ENCODE data around the gene MAPK4.

DNA sequence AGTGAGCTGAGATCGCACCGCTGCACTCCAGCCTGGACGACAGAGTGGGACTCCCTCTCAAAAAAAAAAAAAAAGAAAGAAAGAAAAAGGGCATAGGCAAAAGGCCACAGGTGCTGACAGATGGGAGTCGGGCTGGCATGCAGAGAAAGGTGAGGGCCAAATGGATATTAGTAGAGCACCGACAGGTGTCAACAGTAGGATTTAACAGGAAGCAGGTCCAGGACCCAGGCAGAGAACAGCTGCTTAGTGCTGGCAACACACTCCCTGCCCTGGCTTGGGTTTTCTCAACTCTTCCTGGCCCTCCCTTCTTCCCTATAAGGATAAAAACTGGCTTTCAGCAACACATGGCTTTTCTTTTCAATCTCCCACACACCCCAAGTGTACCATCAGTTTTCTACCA, 175.0 kb downstream of the MAPK4 start:
- TF ChIP-seq, protein P1, sequence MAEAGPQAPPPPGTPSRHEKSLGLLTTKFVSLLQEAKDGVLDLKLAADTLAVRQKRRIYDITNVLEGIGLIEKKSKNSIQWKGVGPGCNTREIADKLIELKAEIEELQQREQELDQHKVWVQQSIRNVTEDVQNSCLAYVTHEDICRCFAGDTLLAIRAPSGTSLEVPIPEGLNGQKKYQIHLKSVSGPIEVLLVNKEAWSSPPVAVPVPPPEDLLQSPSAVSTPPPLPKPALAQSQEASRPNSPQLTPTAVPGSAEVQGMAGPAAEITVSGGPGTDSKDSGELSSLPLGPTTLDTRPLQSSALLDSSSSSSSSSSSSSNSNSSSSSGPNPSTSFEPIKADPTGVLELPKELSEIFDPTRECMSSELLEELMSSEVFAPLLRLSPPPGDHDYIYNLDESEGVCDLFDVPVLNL (CRISPR knock-in tag; IDR thresholded peaks at IDR 0.05; ENCODE audit: borderline replicate concordance, low read depth) = no peak
- TF ChIP-seq, protein P2, sequence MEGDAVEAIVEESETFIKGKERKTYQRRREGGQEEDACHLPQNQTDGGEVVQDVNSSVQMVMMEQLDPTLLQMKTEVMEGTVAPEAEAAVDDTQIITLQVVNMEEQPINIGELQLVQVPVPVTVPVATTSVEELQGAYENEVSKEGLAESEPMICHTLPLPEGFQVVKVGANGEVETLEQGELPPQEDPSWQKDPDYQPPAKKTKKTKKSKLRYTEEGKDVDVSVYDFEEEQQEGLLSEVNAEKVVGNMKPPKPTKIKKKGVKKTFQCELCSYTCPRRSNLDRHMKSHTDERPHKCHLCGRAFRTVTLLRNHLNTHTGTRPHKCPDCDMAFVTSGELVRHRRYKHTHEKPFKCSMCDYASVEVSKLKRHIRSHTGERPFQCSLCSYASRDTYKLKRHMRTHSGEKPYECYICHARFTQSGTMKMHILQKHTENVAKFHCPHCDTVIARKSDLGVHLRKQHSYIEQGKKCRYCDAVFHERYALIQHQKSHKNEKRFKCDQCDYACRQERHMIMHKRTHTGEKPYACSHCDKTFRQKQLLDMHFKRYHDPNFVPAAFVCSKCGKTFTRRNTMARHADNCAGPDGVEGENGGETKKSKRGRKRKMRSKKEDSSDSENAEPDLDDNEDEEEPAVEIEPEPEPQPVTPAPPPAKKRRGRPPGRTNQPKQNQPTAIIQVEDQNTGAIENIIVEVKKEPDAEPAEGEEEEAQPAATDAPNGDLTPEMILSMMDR (IDR thresholded peaks at IDR 0.05) = no peak
- no peak for TF ChIP-seq NFYB (CRISPR knock-in tag; conservative IDR thresholded peaks at IDR 0.05; ENCODE audit: low read depth)
- no peak for TF ChIP-seq MXD4 (CRISPR knock-in tag; IDR thresholded peaks at IDR 0.05; ENCODE audit: borderline replicate concordance)
- TF ChIP-seq TEAD4 (CRISPR knock-in tag; IDR thresholded peaks at IDR 0.05) = no peak
- TF ChIP-seq, protein P3, sequence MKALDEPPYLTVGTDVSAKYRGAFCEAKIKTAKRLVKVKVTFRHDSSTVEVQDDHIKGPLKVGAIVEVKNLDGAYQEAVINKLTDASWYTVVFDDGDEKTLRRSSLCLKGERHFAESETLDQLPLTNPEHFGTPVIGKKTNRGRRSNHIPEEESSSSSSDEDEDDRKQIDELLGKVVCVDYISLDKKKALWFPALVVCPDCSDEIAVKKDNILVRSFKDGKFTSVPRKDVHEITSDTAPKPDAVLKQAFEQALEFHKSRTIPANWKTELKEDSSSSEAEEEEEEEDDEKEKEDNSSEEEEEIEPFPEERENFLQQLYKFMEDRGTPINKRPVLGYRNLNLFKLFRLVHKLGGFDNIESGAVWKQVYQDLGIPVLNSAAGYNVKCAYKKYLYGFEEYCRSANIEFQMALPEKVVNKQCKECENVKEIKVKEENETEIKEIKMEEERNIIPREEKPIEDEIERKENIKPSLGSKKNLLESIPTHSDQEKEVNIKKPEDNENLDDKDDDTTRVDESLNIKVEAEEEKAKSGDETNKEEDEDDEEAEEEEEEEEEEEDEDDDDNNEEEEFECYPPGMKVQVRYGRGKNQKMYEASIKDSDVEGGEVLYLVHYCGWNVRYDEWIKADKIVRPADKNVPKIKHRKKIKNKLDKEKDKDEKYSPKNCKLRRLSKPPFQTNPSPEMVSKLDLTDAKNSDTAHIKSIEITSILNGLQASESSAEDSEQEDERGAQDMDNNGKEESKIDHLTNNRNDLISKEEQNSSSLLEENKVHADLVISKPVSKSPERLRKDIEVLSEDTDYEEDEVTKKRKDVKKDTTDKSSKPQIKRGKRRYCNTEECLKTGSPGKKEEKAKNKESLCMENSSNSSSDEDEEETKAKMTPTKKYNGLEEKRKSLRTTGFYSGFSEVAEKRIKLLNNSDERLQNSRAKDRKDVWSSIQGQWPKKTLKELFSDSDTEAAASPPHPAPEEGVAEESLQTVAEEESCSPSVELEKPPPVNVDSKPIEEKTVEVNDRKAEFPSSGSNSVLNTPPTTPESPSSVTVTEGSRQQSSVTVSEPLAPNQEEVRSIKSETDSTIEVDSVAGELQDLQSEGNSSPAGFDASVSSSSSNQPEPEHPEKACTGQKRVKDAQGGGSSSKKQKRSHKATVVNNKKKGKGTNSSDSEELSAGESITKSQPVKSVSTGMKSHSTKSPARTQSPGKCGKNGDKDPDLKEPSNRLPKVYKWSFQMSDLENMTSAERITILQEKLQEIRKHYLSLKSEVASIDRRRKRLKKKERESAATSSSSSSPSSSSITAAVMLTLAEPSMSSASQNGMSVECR (CRISPR knock-in tag; IDR thresholded peaks at IDR 0.05; ENCODE audit: borderline replicate concordance) = no peak
- TF ChIP-seq ZNF138 (CRISPR knock-in tag; conservative IDR thresholded peaks at IDR 0.05) = no peak
- TF ChIP-seq JUN (CRISPR knock-in tag; IDR thresholded peaks at IDR 0.05) = no peak
- TF ChIP-seq TCF7 (CRISPR knock-in tag; IDR thresholded peaks at IDR 0.05; ENCODE audit: low read depth) = no peak
- TF ChIP-seq, protein P4, sequence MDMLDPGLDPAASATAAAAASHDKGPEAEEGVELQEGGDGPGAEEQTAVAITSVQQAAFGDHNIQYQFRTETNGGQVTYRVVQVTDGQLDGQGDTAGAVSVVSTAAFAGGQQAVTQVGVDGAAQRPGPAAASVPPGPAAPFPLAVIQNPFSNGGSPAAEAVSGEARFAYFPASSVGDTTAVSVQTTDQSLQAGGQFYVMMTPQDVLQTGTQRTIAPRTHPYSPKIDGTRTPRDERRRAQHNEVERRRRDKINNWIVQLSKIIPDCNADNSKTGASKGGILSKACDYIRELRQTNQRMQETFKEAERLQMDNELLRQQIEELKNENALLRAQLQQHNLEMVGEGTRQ (CRISPR knock-in tag; IDR thresholded peaks at IDR 0.05) = no peak
- TF ChIP-seq, protein P5, sequence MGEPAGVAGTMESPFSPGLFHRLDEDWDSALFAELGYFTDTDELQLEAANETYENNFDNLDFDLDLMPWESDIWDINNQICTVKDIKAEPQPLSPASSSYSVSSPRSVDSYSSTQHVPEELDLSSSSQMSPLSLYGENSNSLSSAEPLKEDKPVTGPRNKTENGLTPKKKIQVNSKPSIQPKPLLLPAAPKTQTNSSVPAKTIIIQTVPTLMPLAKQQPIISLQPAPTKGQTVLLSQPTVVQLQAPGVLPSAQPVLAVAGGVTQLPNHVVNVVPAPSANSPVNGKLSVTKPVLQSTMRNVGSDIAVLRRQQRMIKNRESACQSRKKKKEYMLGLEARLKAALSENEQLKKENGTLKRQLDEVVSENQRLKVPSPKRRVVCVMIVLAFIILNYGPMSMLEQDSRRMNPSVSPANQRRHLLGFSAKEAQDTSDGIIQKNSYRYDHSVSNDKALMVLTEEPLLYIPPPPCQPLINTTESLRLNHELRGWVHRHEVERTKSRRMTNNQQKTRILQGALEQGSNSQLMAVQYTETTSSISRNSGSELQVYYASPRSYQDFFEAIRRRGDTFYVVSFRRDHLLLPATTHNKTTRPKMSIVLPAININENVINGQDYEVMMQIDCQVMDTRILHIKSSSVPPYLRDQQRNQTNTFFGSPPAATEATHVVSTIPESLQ (CRISPR knock-in tag; IDR thresholded peaks at IDR 0.05) = no peak
- no peak for TF ChIP-seq ATF1 (CRISPR knock-in tag; IDR thresholded peaks at IDR 0.05)
